Esophagus squamous epithelium (tissue), 5 donors: ENCODE measurements around the gene ILKAP. TPM values are rescaled to one million over a fixed set of nuclear protein-coding genes. Genes with fewer than 3 reads are reported as not detected.

Experiments
- DNase-seq: peaks from one replicate; lab custom pipeline; 2025; lab: John Stamatoyannopoulos, UW
- H3K27ac ChIP-seq, 4 donors: fragments of 200-600 bp; sonication (generic); one replicate each; pipeline ENCODE4 v1.5.1; 2016 to 2019; ENCODE audit warnings: mild to moderate bottlenecking in 1 of 4
- H3K27me3 ChIP-seq, 4 donors: fragments of 200-600 bp; sonication (generic); 1 replicate in 3 of 4; 2 replicates in 1 of 4; pipeline versions ENCODE4 v1.5.1 to v1.6.0; 2017 to 2021; ENCODE audit warnings: antibody characterized with exemption in 1 of 4
- H3K36me3 ChIP-seq, 3 donors: fragments of 200-600 bp; sonication (generic); one replicate each; pipeline ENCODE4 v1.5.1; 2016 to 2019
- H3K4me1 ChIP-seq, 3 donors: fragments of 200-600 bp; sonication (generic); one replicate each; pipeline ENCODE4 v1.5.1; 2017 to 2019
- H3K4me3 ChIP-seq, 4 donors: fragments of 200-600 bp; sonication (generic); 1 replicate in 3 of 4; 2 replicates in 1 of 4; pipeline ENCODE4 v1.5.1; 2016 to 2019; ENCODE audit warnings: mild to moderate bottlenecking in 2 of 4, moderate library complexity in 1 of 4
- H3K9me3 ChIP-seq, 3 donors: fragments of 200-600 bp; sonication (generic); one replicate each; pipeline ENCODE4 v1.5.1; 2016 to 2019
- POLR2A ChIP-seq, 4 donors: fragments of 450-650 bp; IDR thresholded peaks; one replicate each; pipeline ENCODE4 v1.6.1; 2017; ENCODE audit warnings: antibody characterized with exemption in 4 of 4, mild to moderate bottlenecking in 4 of 4, moderate library complexity in 3 of 4
- WGBS, 2 donors: methylation state at CpG; one replicate each; pipeline ENCODE4 v1.1.5; 2018; 5-methylcytosine and 5-hydroxymethylcytosine counted together
- intact Hi-C: fragments of 100-400 bp; cut with DNase I; formaldehyde crosslinking; loops from one replicate; pipeline ENCODE4 v1.15.0; 2022
- total RNA-seq, 4 donors: library from RNA; depleted of rRNA; stranded (reverse); fragments of >200 nt; gene quantifications; one replicate each; pipeline ENCODE4 v1.1.0, GENCODE V29; 2016
- TF ChIP-seq, protein P1 (sequence below), 6 experiments: fragments of 450-650 bp in 4 of 6; fragments of 200-600 bp in 2 of 6; sonication (generic) in 2 of 6; IDR thresholded peaks; one replicate each; pipeline ENCODE4 v1.5.1; 2016 to 2019; ENCODE audit warnings: antibody characterized with exemption in 6 of 6, mild to moderate bottlenecking in 4 of 6, moderate library complexity in 4 of 6
- donor health status: DM: yes; HTN: yes; CAD: no.

The ILKAP gene
- total RNA-seq, 4 donors from 2014 or later, result 13.3 to 38.3 (median 20.7) TPM

DNA sequence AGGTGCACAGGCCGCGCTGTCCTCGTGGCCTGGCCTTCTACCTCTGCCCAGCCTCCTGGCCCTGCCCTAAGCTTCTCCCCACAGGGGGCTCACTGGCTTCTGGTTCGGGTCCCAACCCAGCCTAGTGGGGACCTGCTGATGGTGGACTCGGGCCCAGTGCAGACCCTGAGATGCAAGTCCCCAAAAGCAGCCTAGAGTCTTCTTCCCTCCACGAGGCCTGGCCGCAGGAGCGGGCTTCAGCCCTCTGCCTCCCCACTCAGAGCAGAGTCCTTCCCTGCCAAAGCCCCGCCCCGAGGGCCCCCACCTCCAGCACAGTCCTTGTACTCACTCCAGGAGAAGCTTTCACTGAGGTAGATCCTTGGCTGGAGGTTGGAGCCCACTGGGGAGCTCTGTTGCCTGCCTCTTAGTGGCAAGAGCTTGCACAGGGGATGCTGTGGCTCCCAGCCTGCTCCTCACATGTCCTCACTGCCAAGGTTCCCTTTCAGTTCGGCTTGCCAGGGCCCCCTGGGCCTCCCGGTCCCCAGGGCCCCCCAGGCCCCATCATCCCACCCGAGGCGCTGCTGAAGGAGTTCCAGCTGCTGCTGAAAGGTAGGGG, 41.1 kb downstream of the ILKAP start:
- WGBS, 2 donors, result no CpG with 5 or more reads among the region's 14 CpGs
- peaks cover 7 to 37% (median 25%) of the 10 kb centered on the region in 3 donors for H3K4me1 ChIP-seq
- H3K27me3 ChIP-seq, result peaks cover 0 to 75% (median 7%) of the 10 kb centered on the region in 4 donors
- H3K36me3 ChIP-seq, result peaks cover 0 to 11% (median under 1%) of the 10 kb centered on the region in 3 donors
- H3K4me3 ChIP-seq, result no peak overlapping the region
- intact Hi-C loops, result no loop called here
- H3K9me3 ChIP-seq, result no peaks in the 10 kb centered on the region
- DNase-seq, result no peak
- H3K27ac ChIP-seq, result no peak overlapping the region
- TF ChIP-seq POLR2A (IDR thresholded peaks at IDR 0.05), result no peak
- TF ChIP-seq, protein P1, sequence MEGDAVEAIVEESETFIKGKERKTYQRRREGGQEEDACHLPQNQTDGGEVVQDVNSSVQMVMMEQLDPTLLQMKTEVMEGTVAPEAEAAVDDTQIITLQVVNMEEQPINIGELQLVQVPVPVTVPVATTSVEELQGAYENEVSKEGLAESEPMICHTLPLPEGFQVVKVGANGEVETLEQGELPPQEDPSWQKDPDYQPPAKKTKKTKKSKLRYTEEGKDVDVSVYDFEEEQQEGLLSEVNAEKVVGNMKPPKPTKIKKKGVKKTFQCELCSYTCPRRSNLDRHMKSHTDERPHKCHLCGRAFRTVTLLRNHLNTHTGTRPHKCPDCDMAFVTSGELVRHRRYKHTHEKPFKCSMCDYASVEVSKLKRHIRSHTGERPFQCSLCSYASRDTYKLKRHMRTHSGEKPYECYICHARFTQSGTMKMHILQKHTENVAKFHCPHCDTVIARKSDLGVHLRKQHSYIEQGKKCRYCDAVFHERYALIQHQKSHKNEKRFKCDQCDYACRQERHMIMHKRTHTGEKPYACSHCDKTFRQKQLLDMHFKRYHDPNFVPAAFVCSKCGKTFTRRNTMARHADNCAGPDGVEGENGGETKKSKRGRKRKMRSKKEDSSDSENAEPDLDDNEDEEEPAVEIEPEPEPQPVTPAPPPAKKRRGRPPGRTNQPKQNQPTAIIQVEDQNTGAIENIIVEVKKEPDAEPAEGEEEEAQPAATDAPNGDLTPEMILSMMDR (IDR thresholded peaks at IDR 0.05), result no peak

DNA sequence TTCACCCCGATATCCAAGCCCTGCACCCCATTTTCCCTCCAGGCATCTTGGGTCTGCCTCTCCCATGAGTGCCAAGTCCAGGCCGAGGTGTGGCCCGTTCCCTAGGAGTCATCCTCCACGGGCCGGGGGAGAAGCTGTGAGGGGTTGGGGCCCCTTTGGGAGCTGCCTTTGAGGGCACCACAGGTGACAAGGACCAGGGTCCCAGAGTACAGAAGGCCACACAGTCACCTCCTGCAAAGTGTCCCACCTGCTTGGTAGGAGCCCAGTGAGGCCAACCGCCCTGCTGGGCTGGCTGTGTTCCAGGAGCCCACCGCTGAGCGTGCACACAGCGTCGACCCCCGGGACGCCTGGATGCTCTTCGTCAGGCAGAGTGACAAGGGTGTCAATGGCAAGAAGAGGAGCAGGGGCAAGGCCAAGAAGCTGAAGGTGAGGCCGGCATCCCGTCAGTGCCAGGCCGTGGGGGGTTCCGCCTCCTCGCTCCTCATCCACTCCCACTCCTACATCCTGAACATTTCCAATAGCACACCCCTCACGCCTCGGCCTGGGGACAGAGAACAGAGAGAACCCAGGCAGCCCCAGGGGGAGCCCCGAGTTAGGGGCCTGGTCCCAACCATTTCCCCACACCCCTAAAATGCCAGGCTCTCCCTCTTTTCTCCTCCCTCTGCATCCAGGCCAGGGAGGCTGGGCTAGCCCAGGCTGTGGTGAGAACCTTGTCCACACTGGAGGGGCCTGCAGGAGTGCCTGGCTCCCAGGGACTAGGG, 42.0 kb downstream of the ILKAP start:
- H3K9me3 ChIP-seq, result no peaks in the 10 kb centered on the region
- no peak for DNase-seq
- peaks cover 7 to 37% (median 25%) of the 10 kb centered on the region in 3 donors for H3K4me1 ChIP-seq
- 86 to 87% methylated on average over 6 to 8 of the region's 21 CpGs for WGBS, 2 donors
- peaks cover 0 to 2% (median 0%) of the 10 kb centered on the region in 3 donors for H3K36me3 ChIP-seq
- TF ChIP-seq POLR2A (IDR thresholded peaks at IDR 0.05), result no peak
- TF ChIP-seq, protein P1 (IDR thresholded peaks at IDR 0.05), result no peak
- H3K4me3 ChIP-seq, result no peak overlapping the region
- H3K27me3 ChIP-seq, result peaks cover 0 to 75% (median 7%) of the 10 kb centered on the region in 4 donors
- intact Hi-C loops, result no loop called here
- no peak overlapping the region for H3K27ac ChIP-seq

DNA sequence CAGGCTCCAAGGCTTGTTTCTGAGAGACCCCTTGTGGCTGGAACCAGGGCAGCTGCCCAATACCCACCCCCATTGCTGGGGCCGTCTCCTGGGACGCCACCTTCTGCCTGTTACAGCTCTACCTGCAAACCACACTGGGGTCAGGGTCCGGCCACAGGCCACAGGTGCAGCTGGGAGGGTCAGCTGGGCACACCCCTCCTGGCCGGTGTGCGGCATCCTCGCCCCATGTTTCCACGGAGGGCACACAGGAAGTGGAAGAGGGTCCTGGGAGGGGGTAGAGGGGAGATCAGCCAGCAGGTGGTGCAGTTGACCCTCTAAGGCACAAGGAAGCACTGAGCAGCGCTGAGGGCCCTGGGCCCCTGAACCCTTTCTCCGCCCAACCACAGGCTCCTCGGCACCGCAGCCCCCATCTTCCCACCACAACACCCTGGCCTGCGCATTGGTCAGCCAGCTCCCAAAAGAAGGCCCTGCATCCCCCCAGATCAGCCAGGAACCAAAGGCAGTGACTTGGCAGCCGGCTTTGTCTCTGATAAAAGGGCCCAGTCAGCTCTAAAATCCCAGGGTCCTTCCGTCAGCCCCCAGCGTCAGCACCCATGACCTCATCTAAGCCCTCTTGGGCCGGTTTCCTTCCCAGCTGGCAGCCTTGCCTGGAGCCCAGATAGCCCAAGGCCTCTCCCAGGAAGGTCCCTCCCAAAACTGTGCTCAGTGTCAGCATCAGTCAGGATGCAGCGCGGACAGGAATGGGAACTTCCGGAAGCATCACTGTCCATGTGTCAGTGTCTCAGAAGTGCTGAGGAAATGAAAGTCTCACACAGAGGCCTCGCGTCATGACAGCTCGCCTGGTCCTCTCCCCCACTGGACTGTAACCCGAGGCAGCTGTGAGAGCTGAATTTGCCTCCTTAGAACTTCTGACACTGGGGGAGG, 43.0 kb downstream of the ILKAP start:
- no peak overlapping the region for H3K27ac ChIP-seq
- no peak for DNase-seq
- intact Hi-C loops, result no loop called here
- peaks cover 10 to 44% (median 25%) of the 10 kb centered on the region in 3 donors for H3K4me1 ChIP-seq
- WGBS, 2 donors, result 70 to 77% methylated on average over 3 to 16 of the region's 23 CpGs
- H3K36me3 ChIP-seq, result no peaks in the 10 kb centered on the region
- TF ChIP-seq, protein P1 (IDR thresholded peaks at IDR 0.05), result no peak
- no peak for TF ChIP-seq POLR2A (IDR thresholded peaks at IDR 0.05)
- H3K27me3 ChIP-seq, result peaks cover 0 to 75% (median 7%) of the 10 kb centered on the region in 4 donors
- no peak overlapping the region for H3K4me3 ChIP-seq
- no peaks in the 10 kb centered on the region for H3K9me3 ChIP-seq

DNA sequence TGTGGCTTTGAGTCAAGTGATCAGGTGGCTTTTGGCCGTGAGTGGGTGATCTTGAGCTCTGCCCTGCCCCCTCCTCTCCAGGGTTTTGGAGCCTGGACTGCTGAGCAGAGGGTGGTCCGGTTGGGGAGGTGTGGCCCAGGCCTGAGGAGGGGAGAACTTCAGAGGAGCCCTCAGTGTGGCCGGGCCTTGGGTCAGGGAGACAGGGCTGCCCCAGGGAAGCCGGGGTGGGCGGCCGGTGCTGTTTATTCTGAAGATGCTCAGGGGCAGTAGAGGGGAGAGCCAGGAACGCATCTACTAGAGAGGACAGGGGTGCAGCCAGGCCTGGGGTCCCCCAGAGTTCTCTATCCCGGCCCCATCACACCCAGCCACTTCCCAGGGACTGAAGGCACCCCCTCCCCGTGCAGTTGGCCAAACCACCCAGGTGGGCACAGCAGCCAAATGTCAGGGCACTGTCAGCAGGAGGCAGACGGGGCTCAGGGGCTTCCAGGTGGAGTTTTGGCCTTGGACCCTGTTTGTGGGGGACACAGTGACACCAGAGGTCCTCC, 43.8 kb downstream of the ILKAP start:
- Histone ChIP-seq H3K27me3 (peaks cover 0 to 71% (median 7%) of the 10 kb centered on the region in 4 donors), H3K4me1 (peaks cover 10 to 44% (median 25%) of the 10 kb centered on the region in 3 donors), H3K27ac (no peak overlapping the region), H3K4me3 (no peak overlapping the region), H3K36me3 (no peaks in the 10 kb centered on the region), H3K9me3 (no peaks in the 10 kb centered on the region)
- intact Hi-C loops, result no loop called here
- TF ChIP-seq, protein P1 (IDR thresholded peaks at IDR 0.05), result no peak
- TF ChIP-seq POLR2A (IDR thresholded peaks at IDR 0.05), result no peak
- DNase-seq, result no peak
- 13 to 39% methylated on average over 1 to 4 of the region's 10 CpGs for WGBS, 2 donors
